ENCODE data around the gene EIF6.
"Not testable (repeated sequence)": the region's sequence is repeated elsewhere in the genome, so short reads cannot be mapped to it uniquely, and the experiment has no call there.

Gene EIF6

DNA sequence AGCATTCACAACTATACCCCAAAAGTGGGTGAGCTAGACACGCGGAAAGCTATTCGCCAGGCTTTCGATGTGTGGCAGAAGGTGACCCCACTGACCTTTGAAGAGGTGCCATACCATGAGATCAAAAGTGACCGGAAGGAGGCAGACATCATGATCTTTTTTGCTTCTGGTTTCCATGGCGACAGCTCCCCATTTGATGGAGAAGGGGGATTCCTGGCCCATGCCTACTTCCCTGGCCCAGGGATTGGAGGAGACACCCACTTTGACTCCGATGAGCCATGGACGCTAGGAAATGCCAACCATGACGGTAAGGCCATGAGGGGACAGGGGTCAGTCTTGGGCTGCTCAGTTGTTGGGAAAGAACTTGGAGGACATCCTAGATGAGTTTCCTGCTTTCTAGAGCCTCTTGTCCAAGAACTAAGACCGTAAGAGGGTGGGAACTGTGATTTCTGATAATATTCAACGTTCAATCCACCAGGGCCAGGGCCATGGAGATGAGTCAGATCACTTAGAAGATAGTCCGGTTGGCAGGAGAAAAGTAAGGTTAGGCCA lies 30.0 kb downstream of the EIF6 start:
- no peak for DNase-seq

DNA sequence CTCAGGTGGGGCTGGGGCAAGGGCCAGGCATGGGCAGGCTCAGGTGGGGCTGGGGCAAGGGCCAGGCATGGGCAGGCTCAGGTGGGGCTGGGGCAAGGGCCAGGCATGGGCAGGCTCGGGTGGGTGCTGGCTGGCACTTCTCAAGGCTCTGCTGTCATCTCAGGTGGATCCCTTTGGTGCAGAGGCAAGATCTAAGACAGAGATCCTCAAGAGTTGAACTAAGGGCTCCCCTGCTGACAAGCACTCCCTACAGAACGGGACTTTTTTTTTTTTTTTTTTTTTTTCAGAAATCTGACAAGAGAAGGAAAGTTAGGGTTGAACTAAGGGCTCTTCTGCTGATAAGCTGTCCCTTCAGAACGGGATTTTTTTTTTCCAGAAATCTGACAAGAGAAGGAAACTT lies 31.6 kb downstream of the EIF6 start:
- DNase-seq = no peak

DNA sequence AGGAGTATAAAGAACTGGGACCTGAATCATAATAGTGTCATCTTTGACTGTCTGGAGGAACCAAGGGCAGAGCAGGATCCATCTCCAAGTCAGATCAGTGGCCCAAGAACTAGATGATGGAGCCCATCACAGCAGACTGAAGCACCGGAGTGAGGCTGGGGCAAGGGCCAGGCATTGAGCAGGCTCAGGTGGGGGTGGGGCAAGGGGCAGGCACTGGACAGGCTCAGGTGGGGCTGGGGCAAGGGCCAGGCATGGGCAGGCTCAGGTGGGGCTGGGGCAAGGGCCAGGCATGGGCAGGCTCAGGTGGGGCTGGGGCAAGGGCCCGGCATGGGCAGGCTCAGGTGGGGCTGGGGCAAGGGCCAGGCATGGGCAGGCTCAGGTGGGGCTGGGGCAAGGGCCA lies 32.0 kb downstream of the EIF6 start:
- not testable (repeated sequence) for DNase-seq

DNA sequence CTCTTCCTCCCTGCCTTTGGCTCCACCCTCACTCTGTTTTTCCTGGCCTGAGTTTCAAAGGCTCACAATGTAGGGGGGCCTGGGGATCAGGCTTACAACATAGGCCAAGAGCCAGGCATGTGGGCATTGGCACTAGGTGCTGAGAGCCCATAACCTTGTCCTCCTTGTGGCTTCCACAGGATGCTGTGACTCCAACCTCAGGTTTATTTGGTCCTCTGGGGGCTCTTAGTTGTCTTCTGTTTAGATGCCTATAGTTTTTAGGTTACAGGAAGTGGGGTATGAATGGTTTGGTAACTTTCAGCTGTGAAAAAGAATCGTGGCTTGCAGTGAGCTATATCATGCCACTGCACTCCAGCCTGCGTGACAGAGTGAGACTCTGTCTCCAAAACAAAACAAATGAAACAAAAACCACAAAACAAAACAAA lies 32.5 kb downstream of the EIF6 start:
- DNase-seq = no peak

DNA sequence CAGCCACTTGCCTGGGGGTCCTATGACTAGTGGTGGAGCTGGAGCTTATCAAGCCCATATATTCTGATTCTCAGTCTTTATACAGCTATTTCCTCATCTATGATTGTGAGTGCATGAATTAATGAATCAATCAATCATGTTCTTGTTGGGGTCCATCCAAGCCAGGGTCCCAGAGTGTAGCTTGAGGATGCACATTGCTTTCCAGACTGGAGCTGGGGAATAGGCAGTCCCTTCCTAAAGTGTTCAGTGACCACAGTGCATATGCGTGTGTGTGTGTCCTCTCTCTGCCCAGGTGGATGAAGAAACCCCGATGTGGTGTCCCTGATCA lies 33.0 kb downstream of the EIF6 start:
- no peak for DNase-seq

DNA sequence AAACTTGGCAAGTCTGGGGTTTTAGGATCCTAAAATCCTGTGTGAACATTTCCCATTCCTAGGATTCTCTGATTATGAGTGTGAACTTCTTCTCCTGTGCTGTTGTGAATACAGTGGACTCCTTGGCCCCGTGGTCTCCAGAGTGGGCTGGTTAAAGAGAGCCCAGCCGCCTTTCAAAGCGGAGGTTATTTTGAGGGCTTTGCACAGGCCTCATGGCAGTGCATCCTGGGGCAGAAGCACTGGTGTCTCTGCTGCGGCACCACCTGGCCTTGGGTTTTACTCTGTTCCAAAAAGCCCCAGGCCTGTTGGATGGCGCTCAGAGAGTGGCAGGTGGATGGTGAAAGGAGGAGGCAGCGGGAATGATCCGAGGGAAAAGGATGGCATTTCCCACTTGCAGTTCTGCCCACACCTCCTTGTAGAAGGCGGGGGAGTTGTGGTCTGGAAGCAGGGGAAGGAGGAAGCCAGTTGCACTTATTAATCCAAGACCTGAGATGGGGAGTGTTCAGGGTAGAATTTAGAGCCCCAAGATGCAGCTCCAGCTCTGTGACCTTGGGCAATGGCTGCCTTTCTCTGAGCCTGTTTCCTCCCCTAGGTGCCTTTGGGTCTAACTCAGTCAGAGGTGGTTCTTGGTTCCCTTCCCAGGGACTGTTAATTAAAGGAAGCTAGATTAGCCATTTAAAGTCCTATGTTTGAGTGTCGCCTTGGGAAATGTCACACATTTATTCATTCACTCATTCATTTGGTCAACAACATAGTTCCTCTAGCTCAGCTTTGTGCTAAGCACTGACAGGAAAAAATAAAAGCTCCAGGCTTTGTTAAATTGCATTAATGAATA lies 35.7 kb downstream of the EIF6 start:
- no peak for DNase-seq

DNA sequence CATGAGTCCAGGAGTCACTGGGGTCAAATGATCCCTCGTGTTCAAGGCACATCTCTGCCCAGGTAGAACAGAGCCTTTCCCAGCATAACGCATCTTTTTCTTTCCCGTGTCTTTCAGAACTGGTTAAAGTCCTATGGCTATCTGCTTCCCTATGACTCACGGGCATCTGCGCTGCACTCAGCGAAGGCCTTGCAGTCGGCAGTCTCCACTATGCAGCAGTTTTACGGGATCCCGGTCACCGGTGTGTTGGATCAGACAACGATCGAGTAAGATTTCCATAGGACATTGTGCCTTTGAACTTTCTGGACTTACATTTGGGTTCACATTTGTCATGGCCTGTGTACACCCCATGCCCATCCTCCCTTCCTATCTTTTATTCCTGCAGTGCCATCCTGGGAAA lies 37.8 kb downstream of the EIF6 start:
- DNase-seq = no peak

DNA sequence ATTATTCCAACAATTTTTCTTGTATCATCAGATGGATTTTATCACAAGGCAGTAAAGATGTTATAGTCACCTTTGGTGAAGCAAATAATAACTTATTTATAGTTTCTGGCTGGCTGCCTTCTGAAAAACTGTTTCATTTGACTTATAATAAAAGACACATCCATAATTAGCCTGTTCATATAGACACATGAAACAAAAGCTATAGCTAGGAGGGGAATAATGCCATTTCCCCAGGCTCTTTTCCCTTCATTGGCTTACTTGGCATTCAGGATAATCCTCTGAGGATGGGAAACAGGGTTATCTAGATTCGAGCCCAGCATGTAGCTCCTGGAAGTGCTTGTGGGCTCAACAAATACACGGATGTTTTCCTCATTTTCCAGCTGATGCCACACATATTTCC lies 40.6 kb downstream of the EIF6 start:
- no peak for DNase-seq

DNA sequence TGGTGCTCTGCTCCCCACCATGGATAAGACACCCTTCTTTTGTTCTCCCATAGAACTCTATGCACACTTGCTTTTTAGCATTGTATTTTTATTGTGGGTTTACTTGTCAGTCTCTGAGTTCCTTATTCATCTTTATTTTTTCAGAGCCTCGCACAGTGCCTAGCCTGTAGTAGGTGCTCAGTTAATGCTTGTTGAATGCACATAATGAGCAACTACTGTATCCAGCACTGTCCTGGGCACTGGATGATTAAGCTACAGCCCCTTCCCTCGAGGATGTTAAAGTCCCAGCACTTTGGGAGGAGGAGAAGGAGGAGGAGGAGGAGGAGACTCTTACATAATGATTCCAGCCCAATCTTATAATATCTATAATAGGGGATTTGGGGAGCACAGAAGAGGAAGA lies 41.3 kb downstream of the EIF6 start:
- no peak for DNase-seq

DNA sequence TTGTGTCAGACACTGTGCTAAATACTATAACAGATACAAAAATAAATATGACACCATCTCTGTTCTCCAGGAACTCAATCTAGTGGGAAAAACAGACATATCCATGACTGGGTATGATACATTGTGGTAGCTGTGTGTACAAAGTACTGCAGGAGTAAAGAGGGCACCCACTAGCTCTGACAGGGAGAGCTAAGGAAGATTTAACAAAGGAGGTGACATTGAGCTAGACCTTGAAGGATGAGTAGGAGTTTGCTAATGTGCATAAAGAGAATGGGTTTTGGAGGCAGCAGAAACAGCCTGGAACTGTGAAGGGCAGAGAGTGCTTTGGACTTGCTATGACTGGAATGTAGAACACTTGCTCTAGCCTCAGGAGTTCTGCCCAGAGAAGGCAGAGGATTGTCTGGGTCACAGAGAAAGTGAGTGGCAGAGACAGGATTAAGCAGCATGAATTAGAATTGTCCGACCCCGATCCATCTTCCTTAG lies 43.7 kb downstream of the EIF6 start:
- no peak for DNase-seq

DNA sequence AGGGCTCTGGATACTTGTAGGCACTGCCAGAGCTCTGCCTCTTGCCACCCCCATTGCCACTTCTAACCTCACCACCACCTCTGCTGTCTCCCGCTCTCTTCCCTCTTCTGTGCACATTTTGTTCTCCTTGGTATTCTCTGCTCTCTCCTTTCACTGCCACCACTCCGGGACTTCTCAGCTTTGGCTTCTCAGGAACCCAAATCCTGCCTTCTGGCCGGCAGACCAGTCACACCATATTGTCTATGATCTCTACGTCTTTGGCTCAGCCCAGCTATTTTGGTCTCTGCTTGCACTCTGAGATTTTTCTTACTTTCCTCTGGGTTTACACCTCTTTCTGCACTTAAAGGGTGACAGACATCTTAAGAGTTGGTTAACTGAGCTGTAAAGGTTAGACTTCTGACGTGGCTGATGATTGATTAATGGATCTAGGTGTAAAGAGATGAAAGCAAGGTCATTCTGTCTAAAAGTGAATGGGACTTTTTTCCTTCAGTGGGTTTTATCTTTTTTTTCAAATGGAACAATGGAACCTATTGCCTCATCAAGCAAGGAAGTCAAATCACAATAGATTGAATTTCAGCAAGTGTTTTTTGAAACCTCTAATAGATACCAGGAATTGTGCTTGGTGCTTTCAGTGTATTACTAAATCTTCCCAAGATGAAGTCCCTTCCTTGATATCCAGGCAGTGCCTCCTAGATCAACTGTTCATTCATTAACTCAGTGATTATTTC lies 44.3 kb downstream of the EIF6 start:
- no peak for DNase-seq

DNA sequence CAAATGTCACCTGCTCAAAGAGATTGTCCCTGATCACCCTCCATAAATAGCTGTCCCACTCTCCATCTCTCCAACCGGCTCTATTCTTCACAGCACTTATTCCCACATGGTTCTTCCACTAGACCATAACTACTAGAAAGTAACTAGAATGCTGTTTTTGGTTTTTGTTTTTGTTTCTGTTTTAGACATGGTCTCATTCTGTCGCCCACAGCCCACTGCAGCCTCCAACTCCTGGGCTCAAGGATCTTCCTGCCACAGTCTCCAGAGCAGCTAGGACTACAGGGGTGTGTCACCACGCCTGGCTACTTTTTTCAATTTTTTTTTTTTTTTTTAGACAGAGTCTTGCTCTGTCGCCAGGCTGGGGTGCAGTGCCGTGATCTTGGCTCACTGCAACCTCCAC lies 45.8 kb downstream of the EIF6 start:
- no peak for DNase-seq

DNA sequence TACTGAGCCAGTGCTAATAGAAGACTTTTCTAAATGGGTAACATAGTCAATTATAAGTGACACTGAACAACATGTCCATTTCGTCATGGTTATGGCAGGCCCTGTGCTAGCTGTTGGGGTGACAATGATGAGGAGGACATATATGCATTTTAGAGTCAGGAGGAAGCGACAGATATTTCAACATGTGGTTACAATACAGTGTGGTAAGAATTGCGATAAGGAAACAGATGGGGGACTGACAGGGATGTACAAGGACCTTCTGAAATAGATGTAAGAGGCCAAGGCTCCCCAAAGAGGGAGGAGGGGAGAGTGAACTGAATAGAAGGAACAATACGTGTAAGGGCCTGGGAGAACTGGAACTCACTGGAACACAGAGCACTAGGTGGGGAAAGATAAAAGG lies 46.4 kb downstream of the EIF6 start:
- no peak for DNase-seq

DNA sequence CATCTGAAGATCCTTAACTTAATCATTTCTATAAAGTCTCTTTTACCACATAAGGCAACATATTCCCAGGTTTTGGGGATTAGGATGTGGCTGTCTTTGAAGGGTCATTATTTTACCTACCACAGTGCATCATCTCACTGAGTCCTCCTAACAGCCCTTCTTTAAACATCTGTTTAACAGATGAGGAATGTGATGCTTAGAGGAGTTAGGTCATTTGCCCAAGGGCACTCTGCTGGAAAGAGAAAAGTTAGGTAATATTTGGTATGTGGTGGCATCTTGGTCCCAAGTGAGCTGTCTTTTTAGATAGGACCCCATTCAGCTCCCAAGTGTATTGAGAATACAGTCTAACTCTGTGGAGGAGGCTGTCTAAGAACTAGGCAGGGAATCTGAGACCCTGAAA lies 47.1 kb downstream of the EIF6 start:
- no peak for DNase-seq

DNA sequence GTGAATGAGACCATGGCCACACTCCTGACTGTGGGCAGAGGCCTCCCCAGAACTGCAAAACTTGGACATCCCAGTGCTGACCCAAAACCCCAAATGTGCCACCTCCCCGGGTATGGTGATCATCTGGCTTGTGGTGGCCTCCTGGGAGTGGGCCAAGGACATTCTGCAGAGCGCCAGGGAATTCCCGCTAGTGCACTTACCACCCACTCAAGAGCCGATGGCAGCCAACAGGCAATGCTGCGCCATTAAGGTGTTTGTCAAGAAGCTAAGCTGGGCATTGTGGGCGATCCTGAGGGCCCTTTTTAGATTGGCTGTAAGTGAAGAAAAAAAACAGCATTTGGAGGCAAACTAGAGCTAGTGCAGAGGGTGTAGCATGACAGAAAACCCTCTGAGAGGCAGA lies 48.7 kb downstream of the EIF6 start:
- no peak for DNase-seq

DNA sequence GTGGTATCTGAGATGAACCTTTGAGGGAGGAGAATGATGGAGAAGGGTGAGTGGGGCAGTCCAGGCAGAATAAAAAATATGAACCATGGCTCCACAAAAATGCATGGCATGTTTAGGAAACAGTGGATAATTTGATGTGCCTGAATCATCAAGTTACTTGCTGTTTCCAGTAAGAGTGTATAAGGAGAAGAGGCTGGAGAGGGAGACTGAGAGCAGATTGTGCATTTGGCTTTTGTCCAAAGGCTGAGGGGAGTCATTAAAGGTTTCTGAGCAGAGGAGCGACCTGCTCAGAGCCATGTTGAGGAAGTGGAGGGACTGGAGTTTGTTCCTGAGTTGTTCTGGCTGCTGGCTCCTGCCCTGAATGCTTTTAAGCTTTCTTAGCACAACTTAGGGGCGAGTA lies 52.0 kb downstream of the EIF6 start:
- no peak for DNase-seq

Measured in DMS53 (cell line).